ENCODE data around the gene SYNM.
"Not testable (repeated sequence)": the region's sequence is repeated elsewhere in the genome, so short reads cannot be mapped to it uniquely, and the experiment has no call there.

SYNM gene, protein sequence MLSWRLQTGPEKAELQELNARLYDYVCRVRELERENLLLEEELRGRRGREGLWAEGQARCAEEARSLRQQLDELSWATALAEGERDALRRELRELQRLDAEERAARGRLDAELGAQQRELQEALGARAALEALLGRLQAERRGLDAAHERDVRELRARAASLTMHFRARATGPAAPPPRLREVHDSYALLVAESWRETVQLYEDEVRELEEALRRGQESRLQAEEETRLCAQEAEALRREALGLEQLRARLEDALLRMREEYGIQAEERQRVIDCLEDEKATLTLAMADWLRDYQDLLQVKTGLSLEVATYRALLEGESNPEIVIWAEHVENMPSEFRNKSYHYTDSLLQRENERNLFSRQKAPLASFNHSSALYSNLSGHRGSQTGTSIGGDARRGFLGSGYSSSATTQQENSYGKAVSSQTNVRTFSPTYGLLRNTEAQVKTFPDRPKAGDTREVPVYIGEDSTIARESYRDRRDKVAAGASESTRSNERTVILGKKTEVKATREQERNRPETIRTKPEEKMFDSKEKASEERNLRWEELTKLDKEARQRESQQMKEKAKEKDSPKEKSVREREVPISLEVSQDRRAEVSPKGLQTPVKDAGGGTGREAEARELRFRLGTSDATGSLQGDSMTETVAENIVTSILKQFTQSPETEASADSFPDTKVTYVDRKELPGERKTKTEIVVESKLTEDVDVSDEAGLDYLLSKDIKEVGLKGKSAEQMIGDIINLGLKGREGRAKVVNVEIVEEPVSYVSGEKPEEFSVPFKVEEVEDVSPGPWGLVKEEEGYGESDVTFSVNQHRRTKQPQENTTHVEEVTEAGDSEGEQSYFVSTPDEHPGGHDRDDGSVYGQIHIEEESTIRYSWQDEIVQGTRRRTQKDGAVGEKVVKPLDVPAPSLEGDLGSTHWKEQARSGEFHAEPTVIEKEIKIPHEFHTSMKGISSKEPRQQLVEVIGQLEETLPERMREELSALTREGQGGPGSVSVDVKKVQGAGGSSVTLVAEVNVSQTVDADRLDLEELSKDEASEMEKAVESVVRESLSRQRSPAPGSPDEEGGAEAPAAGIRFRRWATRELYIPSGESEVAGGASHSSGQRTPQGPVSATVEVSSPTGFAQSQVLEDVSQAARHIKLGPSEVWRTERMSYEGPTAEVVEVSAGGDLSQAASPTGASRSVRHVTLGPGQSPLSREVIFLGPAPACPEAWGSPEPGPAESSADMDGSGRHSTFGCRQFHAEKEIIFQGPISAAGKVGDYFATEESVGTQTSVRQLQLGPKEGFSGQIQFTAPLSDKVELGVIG (N-terminal part only)

DNA sequence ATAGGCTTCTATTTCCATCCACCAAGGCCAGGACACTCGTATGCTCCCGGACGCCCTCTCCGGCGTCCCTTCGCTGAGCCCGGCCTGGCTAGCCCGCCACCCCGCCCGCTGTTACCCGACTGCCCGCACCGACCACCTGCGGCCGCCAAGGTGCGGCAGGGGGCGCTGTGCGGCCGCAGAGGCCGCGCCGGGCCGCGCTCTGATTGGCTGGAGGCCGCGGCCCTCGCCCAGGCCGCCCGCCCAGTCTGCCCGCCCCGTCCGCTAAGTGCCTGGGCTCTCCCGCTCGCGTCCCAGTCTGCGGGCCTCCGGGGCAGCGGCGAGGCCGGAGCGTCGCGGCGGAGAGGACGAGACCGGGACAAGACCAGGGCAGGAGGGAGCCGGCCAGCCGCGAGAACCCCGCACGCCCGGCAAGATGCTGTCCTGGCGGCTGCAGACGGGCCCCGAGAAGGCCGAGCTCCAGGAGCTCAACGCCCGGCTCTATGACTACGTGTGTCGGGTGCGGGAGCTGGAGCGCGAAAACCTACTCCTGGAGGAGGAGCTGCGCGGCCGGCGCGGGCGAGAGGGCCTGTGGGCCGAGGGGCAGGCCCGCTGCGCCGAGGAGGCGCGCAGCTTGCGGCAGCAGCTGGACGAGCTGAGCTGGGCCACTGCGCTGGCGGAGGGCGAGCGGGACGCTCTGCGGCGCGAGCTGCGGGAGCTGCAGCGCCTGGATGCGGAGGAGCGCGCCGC, at the start of gene SYNM:
Gene SYNM, plus strand, starts transcription at position 293 of the 726 bp plus-strand sequence. Its CDS starts 120 bp downstream, at position 413.
- peak within 1 kb of the TSS; percentile 65 to 95 for H3K4me3 ChIP-seq (ENCODE audit: low read depth in 1 of 2, low read length in 2 of 2)
- H3K27me3 ChIP-seq (ENCODE audit: control insufficient read depth in 1 of 2, insufficient read depth in 2 of 2, low read length in 2 of 2) = no peaks in the 10 kb centered on the region
- peaks cover 15% of the 10 kb centered on the region for H3K36me3 ChIP-seq (ENCODE audit: insufficient read depth, low read length)
- peak within 1 kb of the TSS; percentile 88 for H3K27ac ChIP-seq (ENCODE audit: low read depth, low read length)
- H3K9ac ChIP-seq (ENCODE audit: low read length) = peak within 1 kb of the TSS; percentile 69
- H3K4me1 ChIP-seq (ENCODE audit: insufficient read depth, low read length) = peaks cover 17% of the 10 kb centered on the region
- no peaks in the 10 kb centered on the region for H3K9me3 ChIP-seq (ENCODE audit: low read length)

DNA sequence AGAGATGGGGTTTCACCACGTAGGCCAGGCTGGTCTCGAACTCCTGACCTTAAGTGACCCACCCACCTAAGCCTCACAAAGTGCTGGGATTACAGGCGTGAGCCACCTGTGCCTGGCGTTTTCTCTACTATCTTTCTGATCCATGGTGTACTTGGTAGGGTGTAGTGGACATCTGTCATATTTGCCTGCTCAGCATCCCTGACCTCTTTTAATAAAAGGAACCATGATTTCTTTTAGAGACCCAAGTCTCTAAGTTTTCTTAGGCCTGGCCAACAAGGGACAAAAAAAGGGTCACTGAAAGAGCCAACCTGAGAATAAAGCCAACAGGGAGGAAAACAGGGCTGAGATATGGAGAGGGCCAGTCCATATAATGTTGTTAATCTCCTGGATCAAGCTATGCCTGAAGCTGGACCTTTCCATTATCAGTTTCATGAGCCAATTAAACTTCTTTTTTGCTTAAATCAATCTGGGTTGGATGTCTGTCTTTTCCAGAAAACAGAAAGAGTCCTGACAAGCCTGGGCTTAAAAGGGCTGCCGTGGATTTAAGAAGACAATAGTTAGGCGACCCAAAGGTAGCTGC, 49.2 kb upstream of the SYNM start:
- no peak overlapping the region for H3K4me3 ChIP-seq (ENCODE audit: low read depth in 1 of 2, low read length in 2 of 2)
- no peaks in the 10 kb centered on the region for H3K27me3 ChIP-seq (ENCODE audit: control insufficient read depth in 1 of 2, insufficient read depth in 2 of 2, low read length in 2 of 2)
- H3K4me1 ChIP-seq (ENCODE audit: insufficient read depth, low read length) = peaks cover 11% of the 10 kb centered on the region
- H3K9me3 ChIP-seq (ENCODE audit: low read length) = no peaks in the 10 kb centered on the region
- H3K27ac ChIP-seq (ENCODE audit: low read depth, low read length) = no peak overlapping the region
- H3K9ac ChIP-seq (ENCODE audit: low read length) = no peak overlapping the region
- no peaks in the 10 kb centered on the region for H3K36me3 ChIP-seq (ENCODE audit: insufficient read depth, low read length)

DNA sequence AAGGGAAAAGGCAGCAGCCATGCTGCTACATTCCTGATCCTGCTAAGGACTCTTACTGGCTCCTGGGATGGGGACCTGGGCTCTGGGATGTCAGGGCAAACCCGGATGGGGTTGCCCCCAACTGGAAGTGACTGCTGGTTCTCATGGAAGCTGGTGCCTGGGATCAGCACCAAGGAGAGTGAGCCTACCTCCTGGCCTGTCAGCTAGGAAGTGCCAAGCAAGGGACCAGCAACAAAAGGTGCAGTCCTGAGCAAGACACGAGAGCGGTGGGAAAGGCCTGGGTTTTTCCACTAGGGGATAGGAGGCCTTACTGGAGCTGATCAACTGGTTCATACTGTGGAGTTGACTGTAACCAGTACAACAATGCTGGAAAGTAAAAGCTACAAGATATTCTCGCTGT, 47.9 kb upstream of the SYNM start:
- Histone ChIP-seq H3K36me3 (ENCODE audit: insufficient read depth, low read length) (no peaks in the 10 kb centered on the region), H3K4me3 (ENCODE audit: low read depth in 1 of 2, low read length in 2 of 2) (no peak overlapping the region), H3K9ac (ENCODE audit: low read length) (no peak overlapping the region), H3K4me1 (ENCODE audit: insufficient read depth, low read length) (peaks cover 11% of the 10 kb centered on the region), H3K27me3 (ENCODE audit: control insufficient read depth in 1 of 2, insufficient read depth in 2 of 2, low read length in 2 of 2) (no peaks in the 10 kb centered on the region), H3K9me3 (ENCODE audit: low read length) (no peaks in the 10 kb centered on the region), H3K27ac (ENCODE audit: low read depth, low read length) (no peak overlapping the region)

DNA sequence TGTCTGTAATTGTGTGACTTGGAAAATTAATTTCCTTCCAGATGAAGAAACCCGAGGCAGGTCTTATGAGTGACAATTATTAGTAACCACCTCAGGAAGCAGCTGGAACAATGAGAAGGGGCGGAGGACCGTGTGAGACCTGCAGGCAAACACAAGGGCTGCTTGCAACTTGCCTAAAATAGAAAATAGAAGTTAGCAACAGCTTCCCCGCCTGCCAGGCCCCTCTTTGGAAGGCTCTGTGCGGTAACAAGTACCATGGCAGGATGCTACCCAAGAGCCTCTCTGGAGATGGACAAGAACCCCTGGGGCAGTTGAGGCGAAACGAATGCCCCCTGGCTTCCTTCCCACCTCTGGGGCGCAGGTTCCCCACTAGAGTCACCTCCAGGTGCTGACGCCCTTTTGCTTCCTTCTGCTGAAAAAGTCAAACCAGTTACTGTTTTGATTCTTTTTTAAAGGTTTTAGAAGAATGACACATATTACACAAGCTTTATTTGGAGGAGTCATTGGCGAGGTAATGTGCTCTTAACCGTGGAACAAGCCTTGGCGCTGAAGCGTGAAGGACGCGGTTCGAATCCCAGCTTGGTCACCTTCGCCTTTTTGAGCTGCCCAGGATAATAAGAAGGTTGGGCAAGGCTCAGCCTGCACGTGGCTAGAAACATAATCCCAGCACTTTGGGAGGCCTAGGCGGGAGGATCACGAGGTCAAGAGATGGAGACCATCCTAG, 47.0 kb upstream of the SYNM start:
- Histone ChIP-seq H3K4me1 (ENCODE audit: insufficient read depth, low read length) (peaks cover 11% of the 10 kb centered on the region), H3K27me3 (ENCODE audit: control insufficient read depth in 1 of 2, insufficient read depth in 2 of 2, low read length in 2 of 2) (no peaks in the 10 kb centered on the region), H3K4me3 (ENCODE audit: low read depth in 1 of 2, low read length in 2 of 2) (peak overlapping the region in 1 of 2 donors; percentile 32), H3K9ac (ENCODE audit: low read length) (no peak overlapping the region), H3K27ac (ENCODE audit: low read depth, low read length) (peak overlapping the region; percentile 47), H3K9me3 (ENCODE audit: low read length) (no peaks in the 10 kb centered on the region), H3K36me3 (ENCODE audit: insufficient read depth, low read length) (no peaks in the 10 kb centered on the region)

DNA sequence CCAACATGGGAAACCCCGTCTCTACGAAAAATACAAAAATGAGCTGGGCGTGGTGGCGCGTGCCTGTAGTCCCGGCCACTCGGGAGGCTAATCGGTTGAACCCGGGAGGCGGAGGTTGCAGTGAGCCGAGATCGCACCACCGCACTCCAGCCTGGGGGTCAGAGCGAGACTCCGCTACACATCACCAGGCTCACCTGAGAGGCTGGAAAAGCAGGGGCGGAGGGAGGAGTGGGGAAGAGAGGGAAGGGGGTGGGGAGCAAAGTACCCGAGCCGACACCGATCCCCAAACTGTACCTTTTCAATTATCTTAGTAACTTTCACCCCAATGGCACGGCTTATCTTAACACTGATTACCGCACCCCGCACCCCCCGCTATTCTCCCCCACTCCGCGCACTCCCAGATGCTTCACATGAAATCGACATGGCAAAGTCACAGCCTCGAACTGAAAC, 46.4 kb upstream of the SYNM start:
- Histone ChIP-seq H3K9me3 (ENCODE audit: low read length) (no peaks in the 10 kb centered on the region), H3K36me3 (ENCODE audit: insufficient read depth, low read length) (no peaks in the 10 kb centered on the region), H3K27ac (ENCODE audit: low read depth, low read length) (peak overlapping the region; percentile 47), H3K27me3 (ENCODE audit: control insufficient read depth in 1 of 2, insufficient read depth in 2 of 2, low read length in 2 of 2) (no peaks in the 10 kb centered on the region), H3K4me1 (ENCODE audit: insufficient read depth, low read length) (peaks cover 11% of the 10 kb centered on the region), H3K4me3 (ENCODE audit: low read depth in 1 of 2, low read length in 2 of 2) (peak overlapping the region in 1 of 2 donors; percentile 32), H3K9ac (ENCODE audit: low read length) (no peak overlapping the region)

DNA sequence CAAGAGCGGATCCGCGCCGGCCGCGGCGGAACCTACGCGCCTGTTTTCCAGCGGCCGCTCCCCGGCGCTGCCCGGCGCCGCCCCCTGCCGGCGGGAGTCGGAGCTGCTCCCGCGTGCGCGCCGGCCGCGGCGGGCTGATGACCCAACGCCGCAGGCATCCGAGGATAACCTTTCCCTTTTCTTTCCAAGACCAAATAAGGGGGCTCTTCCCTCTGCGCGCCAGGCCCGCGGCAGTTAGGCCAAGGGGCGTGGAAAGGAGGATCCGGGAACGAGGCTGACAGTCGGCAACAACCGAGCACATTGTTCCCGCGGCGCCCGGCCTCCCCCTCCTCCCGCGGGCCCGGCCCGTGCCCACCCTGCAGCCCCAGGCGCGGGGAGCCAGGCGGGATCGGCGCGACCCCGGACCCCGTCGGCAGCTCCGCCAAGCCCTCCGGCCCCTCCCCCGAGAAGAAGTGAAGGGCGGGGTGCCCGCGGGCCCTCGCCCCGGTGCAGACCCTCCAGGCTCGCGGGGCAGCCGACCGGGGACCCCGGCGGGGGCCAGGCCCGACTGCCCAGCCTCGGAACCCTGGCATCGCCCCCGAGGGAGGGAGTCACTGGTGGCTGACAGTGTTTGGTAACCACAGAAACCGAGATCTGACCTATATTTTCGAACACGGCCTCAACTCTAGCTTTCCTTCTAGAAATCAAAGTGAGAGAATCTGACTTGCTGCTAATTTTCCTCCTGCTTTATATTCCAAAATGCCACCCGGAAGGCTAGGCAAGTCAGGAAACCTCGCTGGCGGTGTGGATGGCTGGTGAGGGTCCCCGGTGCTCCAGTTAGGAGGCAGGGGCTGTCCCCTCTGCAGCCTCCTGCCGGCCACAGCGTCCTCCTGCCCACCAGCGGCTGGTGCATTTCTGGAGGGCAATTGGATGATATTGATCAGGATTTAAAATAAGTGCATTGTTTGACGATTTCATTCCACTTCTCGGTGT, 45.6 kb upstream of the SYNM start:
- peak overlapping the region; percentile 95 for H3K27ac ChIP-seq (ENCODE audit: low read depth, low read length)
- peak overlapping the region; percentile 70 for H3K9ac ChIP-seq (ENCODE audit: low read length)
- no peaks in the 10 kb centered on the region for H3K27me3 ChIP-seq (ENCODE audit: control insufficient read depth in 1 of 2, insufficient read depth in 2 of 2, low read length in 2 of 2)
- H3K4me3 ChIP-seq (ENCODE audit: low read depth in 1 of 2, low read length in 2 of 2) = peak overlapping the region; percentile 22 to 61
- no peaks in the 10 kb centered on the region for H3K9me3 ChIP-seq (ENCODE audit: low read length)
- H3K4me1 ChIP-seq (ENCODE audit: insufficient read depth, low read length) = peaks cover 11% of the 10 kb centered on the region
- H3K36me3 ChIP-seq (ENCODE audit: insufficient read depth, low read length) = no peaks in the 10 kb centered on the region

DNA sequence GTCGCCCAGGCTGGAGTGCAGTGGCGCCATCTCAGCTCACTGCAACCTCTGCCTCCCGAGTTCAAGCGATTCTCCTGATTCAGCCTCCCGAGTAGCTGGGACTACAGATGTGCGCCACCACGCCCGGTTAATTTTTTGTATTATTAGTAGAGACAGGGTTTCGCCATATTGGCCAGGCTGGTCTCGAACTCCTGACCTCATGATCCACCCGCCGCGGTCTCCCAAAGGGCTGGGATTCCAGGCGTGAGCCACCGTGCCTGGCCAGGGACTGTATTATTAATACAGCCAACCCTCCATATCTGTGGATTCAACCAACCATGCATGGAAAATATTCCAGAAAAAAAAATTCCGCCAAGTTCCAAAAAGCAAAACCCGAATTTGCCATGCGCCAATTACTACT, 44.7 kb upstream of the SYNM start:
- H3K27me3 ChIP-seq (ENCODE audit: control insufficient read depth in 1 of 2, insufficient read depth in 2 of 2, low read length in 2 of 2); H3K9ac ChIP-seq (ENCODE audit: low read length); H3K9me3 ChIP-seq (ENCODE audit: low read length); H3K4me3 ChIP-seq (ENCODE audit: low read depth in 1 of 2, low read length in 2 of 2); H3K36me3 ChIP-seq (ENCODE audit: insufficient read depth, low read length): not testable (repeated sequence)
- Histone ChIP-seq H3K27ac (ENCODE audit: low read depth, low read length) (peak overlapping the region; percentile 95), H3K4me1 (ENCODE audit: insufficient read depth, low read length) (peaks cover 11% of the 10 kb centered on the region)

DNA sequence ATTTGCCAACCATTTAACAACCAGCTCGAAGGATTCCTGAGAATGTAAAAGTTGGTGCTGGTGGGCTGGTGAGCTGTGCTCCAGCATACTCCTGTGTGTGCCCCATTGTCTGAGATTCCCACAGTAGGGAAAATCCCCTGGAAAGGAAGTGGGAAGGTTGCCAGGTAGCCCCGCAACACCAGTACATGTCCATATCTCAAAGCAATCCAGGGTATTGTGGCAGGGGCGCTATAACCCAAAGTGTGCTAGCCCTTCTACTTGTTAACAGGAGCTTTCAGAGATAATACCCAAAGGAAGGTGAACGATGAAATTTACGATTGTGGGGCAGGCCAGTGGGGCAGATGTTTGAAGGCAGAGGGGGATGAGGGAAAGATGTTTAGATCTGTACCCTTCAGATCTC, 42.7 kb upstream of the SYNM start:
- H3K4me1 ChIP-seq (ENCODE audit: insufficient read depth, low read length) = peaks cover 11% of the 10 kb centered on the region
- no peak overlapping the region for H3K9ac ChIP-seq (ENCODE audit: low read length)
- no peaks in the 10 kb centered on the region for H3K36me3 ChIP-seq (ENCODE audit: insufficient read depth, low read length)
- no peaks in the 10 kb centered on the region for H3K27me3 ChIP-seq (ENCODE audit: control insufficient read depth in 1 of 2, insufficient read depth in 2 of 2, low read length in 2 of 2)
- no peaks in the 10 kb centered on the region for H3K9me3 ChIP-seq (ENCODE audit: low read length)
- no peak overlapping the region for H3K4me3 ChIP-seq (ENCODE audit: low read depth in 1 of 2, low read length in 2 of 2)
- H3K27ac ChIP-seq (ENCODE audit: low read depth, low read length) = no peak overlapping the region

DNA sequence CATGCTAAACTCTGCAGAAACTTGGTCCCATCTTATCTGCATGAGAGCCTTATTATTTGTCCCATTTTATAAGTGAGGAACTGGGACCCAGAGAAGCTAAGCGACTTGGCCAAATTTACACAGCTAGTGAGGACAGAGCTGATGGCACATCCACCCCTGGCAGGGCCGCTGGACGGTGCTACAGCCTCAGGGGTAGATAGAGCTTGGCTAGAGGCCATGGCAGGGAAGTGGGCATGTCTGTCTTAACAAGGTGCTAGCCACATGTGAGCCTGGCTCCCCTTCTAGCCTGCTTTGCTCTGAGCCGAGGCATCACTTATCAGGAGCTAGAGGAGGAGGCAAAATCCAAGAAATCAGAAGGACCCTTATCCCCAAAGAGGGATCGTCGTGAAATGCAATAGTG, 36.7 kb upstream of the SYNM start:
- Histone ChIP-seq H3K27me3 (ENCODE audit: control insufficient read depth in 1 of 2, insufficient read depth in 2 of 2, low read length in 2 of 2) (no peaks in the 10 kb centered on the region), H3K9me3 (ENCODE audit: low read length) (no peaks in the 10 kb centered on the region), H3K4me1 (ENCODE audit: insufficient read depth, low read length) (no peaks in the 10 kb centered on the region)

More for the DNA sequence above, 36.7 kb upstream of the SYNM start:
- H3K27ac ChIP-seq (ENCODE audit: low read depth, low read length) = no peak overlapping the region
- no peak overlapping the region for H3K4me3 ChIP-seq (ENCODE audit: low read depth in 1 of 2, low read length in 2 of 2)
- no peaks in the 10 kb centered on the region for H3K36me3 ChIP-seq (ENCODE audit: insufficient read depth, low read length)
- no peak overlapping the region for H3K9ac ChIP-seq (ENCODE audit: low read length)

Measured in muscle layer of colon (tissue), 2 donors.